Activated CD4-positive, alpha-beta T cell treated with anti-CD3 and anti-CD28 coated beads, Interleukin-2, amount 50 U/mL, for 48 hours (primary cell): ENCODE data around the gene MYBPC3.

Experiments used
- DNase-seq, 2 experiments: peaks; one replicate each; pipeline ENCODE4 v3.0.0-alpha.2; 2020

MYBPC3 gene

DNA sequence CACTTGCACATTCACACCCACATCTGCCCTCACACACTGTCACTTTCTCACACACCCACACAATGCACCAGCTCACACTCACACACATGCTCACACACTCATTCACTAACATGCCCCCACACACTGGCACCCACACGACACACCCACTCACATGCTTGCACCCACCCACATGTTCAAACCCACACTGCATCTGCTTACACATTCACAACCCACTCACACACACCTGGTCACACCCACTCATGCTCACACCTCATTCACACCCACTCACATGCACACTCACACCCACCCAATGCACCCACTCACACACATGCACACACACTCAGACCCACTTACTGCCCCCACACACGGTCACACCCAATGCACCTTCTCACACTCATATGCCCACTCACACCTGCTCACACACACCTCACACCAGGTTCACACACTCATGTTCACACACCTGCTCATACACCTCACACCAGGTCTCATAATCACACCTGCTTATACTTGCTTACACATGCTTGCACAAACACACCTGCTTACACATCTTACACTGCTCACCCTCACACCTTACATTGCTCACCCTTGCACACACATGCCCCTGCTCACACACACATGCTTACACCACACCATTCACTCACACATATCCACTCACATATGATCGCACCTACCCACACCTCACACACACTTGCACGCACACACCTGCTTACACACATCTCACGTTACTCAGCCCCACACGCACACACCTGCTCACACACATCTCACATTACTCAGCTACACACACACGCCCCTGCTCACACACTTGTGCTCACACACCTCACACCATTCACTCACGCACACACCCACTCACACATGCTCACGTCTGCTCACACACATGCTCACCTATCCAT lies 3.9 kb upstream of the MYBPC3 start:
- no peak for DNase-seq

DNA sequence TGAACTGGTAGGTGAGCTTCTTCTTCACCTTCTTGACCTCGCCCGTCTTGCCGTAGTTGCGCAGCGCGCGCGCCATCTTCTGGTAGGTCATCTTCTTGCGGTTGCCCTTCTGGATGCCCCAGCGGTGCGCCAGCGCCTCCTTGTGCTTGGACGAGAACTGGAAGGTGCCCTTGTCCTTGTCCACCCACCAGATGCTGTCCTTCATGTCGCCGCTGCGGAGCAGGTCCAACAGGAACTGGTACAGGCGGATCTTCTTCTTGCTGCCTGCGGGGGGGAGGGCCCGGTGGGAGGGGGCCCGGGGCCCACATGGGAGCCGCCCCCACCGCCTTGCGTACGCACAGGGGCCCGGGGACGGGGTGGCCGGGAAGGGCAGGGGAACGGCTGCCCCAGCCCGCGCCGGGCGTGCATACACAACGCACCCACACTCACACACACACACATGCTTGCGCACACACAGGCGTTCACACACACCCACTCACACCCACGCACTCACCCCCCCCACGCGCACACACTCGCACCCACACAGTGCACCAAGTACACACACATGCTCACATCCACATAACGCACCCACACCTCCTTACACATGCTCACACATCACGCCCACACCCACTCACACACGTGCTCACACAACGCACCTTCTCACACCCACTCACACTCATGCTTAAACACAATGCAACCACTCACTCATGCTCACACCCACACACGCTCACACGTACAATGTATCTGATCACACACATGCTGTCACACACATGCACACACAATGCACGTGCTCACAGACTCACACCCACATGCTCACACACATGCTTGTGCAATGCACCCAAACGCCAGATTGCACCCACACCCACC lies 3.0 kb upstream of the MYBPC3 start:
- peak; percentile 57 to 68 for DNase-seq

DNA sequence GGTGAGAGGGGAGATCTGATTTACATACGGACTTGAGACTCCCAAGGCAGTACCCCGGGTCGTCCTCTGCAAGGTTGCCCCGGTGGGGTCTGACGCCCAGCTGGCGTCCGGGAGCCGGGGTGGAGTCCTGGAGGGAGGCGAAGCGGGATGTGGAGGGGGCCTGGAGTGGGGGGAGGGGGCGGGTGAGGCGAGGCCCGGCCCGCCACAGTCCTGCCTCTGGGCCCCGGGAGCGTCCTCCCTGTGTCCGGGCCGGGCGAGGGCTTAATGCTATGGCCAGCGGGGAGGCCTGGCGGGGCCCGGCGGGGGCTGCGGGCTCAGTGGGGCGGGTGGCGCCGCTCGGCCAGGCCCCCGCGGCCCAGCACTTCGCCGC lies 2.4 kb upstream of the MYBPC3 start:
- DNase-seq = no peak

DNA sequence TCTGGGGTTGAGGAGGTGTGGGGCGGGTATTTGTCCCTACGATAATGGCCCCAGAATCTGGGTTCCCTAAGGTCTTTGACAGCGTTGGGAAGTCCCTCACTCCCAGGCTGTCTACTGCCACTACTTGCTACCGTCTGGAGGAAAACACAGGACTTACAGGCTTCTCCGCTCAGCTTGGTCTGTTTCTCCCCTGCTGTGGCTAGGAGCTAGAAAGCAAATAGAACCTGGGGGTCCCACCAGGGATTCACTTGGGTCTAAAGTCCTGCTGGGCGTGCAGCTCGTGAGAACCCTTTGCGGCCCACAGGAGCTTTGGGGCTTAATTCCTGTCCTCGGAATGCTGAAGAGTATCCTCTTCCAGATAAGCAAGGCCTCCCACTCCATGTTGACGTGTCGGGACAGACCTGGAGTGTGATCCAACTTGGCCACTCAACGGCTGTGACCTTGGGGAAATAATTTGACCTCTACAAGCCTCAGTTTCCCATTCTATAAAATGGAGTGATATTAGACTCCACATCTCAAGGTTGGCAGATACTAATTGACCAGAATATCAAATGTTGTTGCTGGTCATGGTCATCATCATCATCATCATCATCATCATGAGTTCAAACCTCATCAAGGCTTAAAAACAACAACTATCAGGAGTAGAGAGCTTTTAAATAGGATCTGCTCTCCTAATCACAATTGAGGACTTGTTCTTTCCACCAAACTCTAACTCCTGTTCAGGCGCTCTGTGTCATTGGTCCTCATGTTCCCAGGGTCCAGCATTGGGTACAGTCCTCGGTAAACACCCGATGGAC lies 1.7 kb upstream of the MYBPC3 start:
- no peak for DNase-seq

DNA sequence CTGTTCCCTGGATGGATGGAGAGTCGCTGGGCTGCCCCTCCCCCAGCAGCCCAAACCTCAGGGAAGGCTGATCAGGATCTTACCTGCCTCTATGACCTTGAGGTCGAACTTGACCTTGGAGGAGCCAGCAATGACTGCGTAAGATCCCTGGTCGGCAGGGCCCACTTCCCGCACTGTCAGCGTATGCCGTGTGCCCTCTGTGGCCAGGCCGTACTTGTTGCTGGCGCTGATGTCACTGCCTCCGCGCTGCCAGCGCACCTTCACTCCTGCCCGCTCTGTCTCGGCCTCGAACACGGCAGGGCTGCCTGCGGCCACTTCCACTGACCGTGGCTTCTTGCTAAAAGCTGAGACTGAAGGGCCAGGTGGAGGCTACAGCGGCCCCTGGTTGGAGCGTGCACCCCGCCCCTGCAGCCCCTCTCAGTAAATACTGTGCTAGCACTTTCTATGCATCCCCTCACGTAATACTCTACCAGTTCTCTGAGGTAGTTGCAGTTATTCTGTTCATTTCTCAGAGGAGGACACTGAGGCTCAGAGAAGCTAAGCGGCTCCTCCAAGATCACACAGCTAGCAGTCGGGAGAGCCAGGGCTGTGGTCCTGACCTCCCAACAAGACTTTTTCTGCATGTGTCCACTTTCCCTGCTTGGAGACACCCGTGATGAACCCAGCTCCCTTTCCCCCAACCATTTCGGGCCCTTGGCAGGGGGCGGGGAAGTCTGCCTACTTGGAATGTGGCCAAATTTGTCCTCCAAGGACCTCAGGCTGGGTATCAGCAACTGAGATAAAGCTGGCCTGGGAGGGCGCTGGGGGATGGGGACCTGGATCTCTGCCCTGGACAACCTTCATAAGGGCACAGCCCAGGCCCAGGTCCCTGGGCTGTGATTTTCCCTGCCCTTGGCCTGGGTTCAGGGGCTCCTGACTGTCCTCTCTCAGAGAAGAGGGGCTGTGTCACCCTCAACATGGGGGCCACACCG lies 1.1 kb downstream of the MYBPC3 start:
- no peak for DNase-seq

DNA sequence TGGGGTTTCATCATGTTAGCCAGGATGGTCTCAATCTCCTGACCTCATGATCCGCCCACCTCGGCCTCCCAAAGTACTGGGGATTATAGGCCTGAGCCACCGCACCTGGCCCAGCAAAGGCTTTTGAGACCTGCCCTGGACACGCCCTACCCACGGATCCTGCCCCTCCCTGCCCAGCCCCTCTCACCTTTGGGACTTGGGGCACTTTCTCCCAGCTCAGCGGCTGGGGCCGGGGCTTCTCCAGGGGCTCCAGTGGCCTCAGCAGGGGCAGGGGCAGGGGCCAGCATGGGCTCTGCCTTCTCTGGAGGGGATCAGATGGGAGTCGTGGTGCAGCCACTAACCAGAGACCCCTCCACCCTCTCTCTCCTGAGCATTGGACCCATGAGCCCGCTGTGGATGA lies 2.2 kb downstream of the MYBPC3 start:
- no peak for DNase-seq

DNA sequence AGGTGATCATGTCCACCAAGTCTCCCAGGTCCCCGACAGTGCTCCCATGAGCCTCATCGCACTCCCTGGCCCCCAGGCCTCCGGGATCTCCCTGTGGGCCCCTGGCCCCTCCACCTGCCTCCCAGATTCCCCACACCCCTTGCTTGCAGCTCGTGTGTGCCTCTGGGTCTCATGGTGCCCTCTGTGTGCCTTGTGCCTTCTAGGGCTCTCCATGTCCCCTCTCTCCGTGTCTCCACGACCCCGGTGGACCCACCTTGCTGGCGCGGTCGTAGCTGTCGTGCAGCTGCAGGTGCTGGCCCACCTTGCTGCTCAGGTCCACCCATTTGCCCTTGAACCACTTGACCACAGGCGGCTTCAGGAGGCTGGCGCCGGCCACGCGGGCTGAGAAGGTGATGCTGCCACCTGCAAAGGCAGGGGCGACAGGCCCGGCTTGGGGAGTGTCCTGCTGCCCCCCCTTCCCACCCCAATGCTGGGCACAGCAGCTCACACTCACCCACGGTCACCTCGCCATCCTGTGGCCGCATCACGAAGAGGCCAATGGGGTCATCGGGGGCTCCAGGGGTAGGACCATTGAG lies 2.9 kb downstream of the MYBPC3 start:
- no peak for DNase-seq

DNA sequence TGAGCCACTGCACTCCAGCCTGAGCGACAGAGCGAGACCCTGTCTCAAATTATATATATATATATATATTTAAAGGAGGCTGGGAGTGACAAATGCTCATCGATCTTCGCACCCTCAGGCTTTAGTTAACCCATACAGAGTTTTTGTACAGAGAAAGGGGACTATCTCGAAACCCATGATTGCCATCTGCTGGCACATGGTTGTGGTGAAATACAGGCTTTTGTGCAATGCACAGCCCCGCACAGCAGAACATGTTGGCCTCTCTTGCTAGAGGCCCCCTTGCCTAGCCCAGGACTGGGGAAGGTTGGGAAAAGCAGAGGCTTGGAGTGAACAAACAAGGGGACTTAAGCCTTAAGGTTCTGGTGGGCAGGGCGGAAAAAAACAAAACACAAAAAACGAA lies 3.6 kb downstream of the MYBPC3 start:
- no peak for DNase-seq

DNA sequence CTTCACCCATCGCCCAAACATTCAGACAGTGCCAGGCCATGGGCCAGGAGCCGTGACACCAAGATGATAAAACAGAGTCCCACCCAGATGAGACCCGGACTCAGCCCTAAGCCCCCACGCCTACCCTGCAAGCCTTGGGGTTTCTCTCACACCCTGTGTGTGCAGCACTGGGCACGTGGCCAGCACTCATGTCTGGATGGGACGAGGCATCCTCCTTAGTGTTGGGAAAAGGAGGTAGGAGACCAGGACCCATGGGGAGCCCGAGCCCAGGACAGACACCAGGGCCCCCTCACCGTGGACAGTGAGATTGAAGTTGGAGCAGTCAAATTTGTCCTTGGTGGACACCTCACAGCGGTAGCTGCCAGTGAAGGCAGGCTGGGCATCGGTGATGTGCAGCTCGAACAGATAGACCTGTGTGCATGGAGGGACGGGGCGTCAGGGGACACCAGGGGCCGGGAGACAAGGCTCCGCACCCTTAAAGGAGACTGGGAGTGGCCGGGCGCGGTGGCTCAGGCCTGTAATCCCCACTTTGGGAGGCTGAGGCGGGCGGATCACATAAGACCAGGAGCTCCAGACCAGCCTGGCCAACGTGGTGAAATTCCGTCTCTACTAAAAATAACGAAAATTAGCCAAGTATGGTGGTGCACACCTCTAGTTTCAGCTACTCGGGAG lies 4.2 kb downstream of the MYBPC3 start:
- DNase-seq = no peak

DNA sequence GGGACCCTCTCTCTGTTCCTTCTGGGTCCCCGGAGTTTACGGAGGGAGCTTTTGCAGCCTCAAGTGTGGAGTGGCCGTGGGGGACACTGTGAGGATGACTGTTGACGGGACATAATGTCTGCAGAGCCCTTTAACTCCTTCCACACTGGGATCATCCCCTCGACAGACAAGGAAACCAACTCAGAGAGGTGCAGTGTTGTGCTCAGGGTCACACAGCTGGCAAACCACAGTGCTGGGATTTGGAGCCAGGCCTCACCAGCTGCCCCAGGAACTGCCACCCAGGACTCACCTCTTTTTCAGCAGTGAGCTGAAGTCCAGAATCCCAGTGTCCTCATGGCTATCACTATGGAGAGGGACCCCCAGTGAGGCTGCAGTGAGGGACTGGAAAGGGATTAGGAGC lies 5.4 kb downstream of the MYBPC3 start:
- DNase-seq = no peak

DNA sequence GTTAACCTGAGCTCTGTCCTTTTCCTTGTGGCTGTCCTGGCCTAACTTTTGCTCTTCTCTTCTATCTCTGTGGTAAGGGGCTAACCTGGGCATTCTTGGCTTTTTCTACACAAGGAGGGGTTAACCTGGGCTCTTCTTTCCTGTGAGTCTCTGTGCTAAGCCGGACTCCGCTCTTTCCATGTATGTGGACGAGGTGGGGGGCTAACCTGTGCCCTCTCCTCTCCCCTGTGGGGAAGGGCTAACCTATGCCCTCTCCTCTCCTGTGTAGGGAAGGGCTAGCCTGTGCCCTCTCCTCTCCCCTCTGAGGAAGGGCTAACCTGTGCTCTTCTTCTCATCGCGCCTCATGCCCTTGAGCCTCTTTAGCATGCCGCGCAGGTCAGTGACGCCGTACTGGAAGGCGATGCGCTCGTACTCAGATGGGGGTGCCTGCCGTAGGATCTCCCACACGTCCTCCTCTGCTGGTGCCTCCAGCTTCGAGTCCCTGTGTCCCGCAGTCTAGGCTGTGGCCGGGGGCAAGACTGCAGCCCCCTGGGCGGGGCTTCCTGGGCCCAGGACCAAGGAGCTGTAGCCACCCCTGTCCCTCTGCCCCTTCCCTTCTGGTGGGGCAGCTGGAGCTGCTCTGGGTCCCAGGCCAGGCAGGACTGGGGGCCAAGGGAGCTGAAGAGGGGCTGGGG lies 6.5 kb downstream of the MYBPC3 start:
- no peak for DNase-seq

DNA sequence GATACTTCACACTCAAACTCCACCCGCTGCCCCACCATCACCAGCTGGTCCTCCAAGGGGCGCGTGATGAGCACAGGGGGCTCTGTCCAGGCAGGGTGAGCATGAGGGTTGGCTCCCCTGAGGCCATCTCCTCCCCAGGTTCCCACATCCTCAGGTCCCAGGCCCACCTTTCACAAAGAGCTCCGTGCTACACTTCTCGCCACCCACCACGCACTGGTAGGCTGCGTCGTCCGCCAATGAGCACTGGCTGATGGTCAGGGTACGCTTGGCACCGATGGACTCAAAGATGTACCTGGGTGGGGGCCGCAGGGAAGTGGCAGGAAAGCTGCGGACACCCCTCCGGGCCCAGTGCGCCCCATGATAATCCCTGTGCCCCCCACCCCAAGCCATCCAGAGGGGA lies 9.6 kb downstream of the MYBPC3 start:
- no peak for DNase-seq

DNA sequence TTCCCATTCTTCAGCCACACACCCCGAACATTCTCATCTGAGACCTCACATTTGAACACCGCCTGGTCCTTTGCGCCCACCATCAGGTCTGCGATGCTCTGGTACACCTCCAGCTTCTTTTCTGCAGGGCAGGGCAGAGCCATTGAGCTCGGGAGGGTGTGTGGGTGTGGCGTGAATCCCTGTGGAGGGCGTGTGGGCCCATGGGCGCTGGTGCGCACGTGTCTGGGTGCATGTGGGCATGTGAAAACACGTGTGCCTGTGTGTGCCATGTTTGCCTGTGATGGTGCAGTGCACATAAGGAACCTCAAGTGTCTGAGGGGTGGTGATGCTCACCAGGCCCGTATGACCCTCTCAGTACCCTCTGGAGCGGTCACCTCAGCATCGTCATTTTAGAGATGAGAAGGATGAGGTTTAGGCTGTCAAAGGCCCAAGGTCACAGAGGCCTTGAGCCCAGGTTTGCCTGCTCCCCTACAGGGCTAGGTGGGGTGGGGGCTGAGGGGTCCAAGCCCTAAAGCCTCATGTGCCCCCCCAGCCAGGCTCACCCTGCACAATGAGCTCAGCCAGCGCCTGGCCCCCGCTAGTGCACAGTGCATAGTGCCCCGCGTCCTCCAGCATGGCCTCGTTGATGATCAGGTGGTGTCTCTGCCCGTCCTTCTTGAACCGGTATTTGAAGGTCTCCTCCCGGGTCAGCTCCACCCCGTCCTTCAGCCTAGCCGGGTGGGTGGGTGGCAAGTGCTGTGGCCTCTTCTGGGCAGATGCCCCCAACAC lies 10.3 kb downstream of the MYBPC3 start:
- DNase-seq = no peak

DNA sequence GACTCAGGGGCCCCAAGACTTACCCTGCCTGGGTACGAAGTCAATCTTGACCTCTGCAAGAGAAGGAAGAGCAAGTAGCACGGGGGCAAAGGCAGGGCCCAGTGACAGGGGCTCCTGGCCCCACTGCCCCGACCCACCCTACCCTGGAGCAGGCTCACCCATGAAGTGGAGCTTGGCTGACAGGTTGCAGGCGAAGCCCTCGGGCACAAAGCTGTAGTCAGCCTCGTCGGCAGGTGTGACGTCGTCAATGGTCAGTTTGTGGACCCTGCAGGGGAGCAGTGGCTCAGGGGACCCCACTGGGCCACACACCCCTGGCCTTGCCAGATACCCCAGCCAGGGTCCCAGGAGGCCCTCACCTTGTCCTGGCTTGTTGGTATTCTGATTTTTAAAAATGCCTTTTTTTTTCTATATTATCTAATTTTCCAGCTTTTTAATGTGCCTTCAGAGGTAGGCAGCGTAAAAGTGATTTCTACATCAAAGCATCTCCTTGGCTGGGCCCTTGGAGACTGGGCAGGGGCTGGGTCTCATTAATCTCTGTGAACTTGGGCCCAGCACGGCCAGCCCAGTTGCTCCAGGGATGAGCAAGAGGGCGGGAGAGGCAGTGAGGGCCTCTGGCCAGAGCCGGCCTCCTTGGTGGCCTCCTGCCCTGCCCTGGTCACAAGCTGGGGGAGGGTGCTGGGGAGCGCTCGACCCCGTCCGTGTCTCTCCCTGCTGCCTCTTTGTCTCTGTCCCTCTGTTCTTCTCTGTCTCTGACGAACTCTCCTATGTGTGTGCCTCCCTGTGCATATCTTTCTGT lies 11.3 kb downstream of the MYBPC3 start:
- DNase-seq = no peak

DNA sequence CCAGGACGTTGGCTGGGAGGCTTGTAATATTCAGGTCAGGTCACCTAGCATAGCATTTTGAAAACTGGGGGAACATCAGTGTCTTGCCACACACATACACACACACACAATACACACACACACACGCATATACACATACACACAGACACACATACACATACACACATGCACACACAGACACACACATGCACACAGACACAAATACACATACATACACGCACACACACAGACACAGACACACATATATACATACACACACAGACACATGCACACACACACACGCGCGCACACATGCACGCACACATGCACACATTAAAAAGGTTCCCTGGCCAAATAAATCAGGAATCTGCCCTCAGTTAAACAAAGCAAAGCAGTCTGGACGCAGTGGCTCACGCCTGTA lies 12.5 kb downstream of the MYBPC3 start:
- DNase-seq = no peak

DNA sequence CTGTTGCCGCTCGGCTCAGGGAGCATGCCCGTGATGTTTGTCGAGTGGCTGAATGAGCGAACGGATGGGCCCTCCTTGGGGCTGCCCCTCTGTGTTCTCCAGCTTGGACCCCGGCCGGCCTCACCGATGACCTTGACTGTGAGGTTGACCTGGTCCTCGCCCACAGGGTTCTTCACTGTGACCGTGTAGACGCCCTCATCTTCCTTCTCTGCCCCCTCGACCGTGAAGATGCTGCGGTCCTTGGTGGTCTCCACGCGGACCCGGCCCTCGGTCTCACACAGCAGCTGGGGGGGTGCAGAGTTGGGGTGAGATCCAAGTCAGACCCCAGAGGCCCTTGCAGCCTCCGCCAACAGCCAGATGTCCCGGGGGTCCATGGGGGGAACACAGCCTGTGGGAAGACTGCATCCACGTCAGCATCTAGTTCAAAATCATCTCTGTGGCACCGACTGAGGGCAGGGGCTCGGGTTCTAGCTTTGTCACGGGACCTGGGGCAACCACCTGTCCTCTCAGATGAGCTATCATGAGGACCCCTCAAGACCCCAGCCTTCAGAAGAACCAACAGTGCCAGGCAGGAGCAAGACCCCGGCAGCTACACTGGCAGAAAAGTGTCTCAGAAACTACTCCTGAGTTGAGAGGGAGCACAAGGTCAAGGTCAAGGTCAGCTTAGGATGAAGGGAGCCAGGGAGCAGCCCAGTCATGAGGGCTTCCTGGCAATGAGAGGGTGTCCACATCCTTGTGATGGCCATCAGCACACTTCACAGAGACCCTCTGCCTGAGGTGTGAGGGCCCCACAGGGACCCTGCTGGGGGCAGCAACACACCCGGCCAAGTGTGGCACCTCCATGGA lies 13.9 kb downstream of the MYBPC3 start:
- DNase-seq = no peak

DNA sequence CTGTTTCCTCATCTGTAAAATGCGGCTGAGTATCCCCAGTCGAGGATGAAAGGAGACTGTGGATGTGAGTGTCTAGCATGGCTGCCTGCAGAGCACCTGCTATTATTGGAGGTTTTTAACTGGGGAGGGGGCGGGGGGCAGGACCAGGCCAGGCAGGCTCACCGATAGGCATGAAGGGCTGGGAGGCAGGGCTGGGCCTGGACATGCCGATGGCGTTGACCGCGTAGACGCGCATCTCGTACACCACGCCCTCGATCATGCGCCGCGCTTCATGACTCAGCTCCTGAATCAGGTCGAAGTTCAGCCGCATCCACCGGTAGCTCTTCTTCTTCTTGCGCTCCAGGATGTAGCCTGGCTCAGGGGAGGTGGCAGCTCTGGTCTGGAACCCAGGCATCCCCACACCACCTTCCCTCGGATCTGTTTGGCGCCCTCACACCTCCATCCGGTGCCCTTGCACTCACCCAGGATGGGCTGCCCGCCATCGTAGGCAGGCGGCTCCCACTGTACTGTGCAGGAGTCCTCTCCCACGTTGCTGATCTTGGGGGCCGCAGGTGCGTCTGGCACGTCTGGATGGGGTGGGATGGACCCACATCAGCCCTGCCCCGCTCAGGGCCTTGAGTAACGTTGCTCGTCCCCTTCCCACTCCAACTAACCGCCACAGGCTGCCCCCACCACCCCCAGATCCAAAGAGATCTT lies 15.1 kb downstream of the MYBPC3 start:
- DNase-seq = no peak
